GM13977 (cell line): ENCODE results near the gene KBTBD3.
"Not testable (repeated sequence)": the region's sequence is repeated elsewhere in the genome, so short reads cannot be mapped to it uniquely, and the experiment has no call there.

Experiments
- DNase-seq: peaks from one replicate; pipeline ENCODE4 v3.0.0; 2012; ENCODE audit warnings: low spot score
- in situ Hi-C: fragments of 300-500 bp; cut with MboI; formaldehyde crosslinking; loops from one replicate; pipeline ENCODE4 v1.12.0; 2022; ENCODE audit warnings: low sequenced_read_pairs, low pct_unique_long_range_greater_than_20kb, mixed read lengths, inconsistent platforms; ENCODE audit not compliant: unreplicated experiment
- TF ChIP-seq, protein P1 (sequence below): IDR thresholded peaks from 2 replicates; pipeline ENCODE4 v1.5.1; 2012; ENCODE audit warnings: mild to moderate bottlenecking, control low read depth; ENCODE audit not compliant: insufficient read depth; ENCODE audit errors: extremely low read depth, missing control alignments

Gene KBTBD3

GRCh38 chr11:106011481-106011880 is 65.7 kb downstream of the KBTBD3 start:
- in situ Hi-C loops, result no loop called here
- TF ChIP-seq, protein P1, sequence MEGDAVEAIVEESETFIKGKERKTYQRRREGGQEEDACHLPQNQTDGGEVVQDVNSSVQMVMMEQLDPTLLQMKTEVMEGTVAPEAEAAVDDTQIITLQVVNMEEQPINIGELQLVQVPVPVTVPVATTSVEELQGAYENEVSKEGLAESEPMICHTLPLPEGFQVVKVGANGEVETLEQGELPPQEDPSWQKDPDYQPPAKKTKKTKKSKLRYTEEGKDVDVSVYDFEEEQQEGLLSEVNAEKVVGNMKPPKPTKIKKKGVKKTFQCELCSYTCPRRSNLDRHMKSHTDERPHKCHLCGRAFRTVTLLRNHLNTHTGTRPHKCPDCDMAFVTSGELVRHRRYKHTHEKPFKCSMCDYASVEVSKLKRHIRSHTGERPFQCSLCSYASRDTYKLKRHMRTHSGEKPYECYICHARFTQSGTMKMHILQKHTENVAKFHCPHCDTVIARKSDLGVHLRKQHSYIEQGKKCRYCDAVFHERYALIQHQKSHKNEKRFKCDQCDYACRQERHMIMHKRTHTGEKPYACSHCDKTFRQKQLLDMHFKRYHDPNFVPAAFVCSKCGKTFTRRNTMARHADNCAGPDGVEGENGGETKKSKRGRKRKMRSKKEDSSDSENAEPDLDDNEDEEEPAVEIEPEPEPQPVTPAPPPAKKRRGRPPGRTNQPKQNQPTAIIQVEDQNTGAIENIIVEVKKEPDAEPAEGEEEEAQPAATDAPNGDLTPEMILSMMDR, result no peak
- DNase-seq, result no peak

GRCh38 chr11:106003094-106003493 is 74.1 kb downstream of the KBTBD3 start:
- in situ Hi-C loops, DNase-seq: not testable (repeated sequence)

DNA sequence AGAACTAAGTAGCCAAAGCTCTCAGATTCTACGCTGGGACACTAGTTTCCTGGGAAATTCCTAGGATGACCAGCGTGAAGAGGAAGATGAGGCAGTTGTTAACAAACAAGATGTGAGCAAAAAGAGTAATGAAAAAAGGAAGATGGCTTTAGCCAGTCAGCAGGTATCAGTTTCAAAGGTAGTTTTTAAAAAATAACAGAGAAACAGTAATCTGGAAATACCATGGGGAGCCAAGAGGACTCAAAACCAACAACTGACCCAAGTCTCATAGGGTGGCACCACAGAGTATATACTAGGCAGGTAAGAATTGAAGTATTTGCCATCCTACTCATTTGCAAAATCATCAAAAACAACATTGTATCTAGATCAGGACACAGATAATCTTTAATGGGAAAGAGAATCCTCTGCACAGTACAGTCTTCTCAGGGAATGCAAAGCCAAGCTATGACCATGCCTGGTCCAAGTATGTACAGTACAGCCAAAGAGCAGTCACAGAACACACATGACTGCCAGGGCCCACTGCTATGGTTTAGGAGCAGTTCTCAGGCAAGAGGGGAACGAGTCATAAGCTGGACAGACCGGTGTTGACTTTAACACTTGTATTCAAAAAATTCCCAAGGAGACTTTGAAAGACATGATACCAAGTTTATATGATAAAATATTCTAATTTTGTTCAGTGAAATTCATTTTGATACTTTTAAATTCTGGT is 75.7 kb downstream of the KBTBD3 start:
- in situ Hi-C loops, result no loop called here
- TF ChIP-seq, protein P1, result no peak
- no peak for DNase-seq
